Liver (tissue), 9 donors: ENCODE results near the gene CORO7. TPM values are rescaled to one million over a fixed set of nuclear protein-coding genes. Genes with fewer than 3 reads are reported as not detected.

Experiments used
- DNase-seq: peaks from one replicate; pipeline ENCODE4 v3.0.0-alpha.2; 2017; ENCODE audit warnings: low spot score
- H3K27ac ChIP-seq, 2 donors: one replicate each; pipeline ENCODE4 v1.7.0; 2013; ENCODE audit warnings: inconsistent platforms in 2 of 2, low read length in 2 of 2, control low read depth in 1 of 2, low read depth in 1 of 2, mild to moderate bottlenecking in 1 of 2
- H3K27me3 ChIP-seq, 4 donors: one replicate each; pipeline versions ENCODE4 v1.6.1 to v1.7.0; 2013; ENCODE audit warnings: low read length in 3 of 4, inconsistent platforms in 1 of 4, mild to moderate bottlenecking in 1 of 4, moderate library complexity in 1 of 4; ENCODE audit not compliant: control insufficient read depth in 4 of 4, insufficient read depth in 4 of 4
- H3K36me3 ChIP-seq, 4 donors: one replicate each; pipeline versions ENCODE4 v1.6.1 to v1.7.0; 2013; ENCODE audit warnings: low read length in 3 of 4, mild to moderate bottlenecking in 3 of 4, low read depth in 1 of 4, moderate library complexity in 1 of 4; ENCODE audit not compliant: control insufficient read depth in 4 of 4, insufficient read depth in 3 of 4
- H3K4me1 ChIP-seq, 4 donors: one replicate each; pipeline versions ENCODE4 v1.6.1 to v1.7.0; 2013; ENCODE audit warnings: low read length in 3 of 4, mild to moderate bottlenecking in 3 of 4, moderate library complexity in 1 of 4; ENCODE audit not compliant: control insufficient read depth in 4 of 4, insufficient read depth in 4 of 4
- H3K4me3 ChIP-seq, 3 donors: one replicate each; pipeline versions ENCODE4 v1.6.1 to v1.7.0; 2013; ENCODE audit warnings: low read length in 3 of 3, control low read depth in 1 of 3, low read depth in 1 of 3, mild to moderate bottlenecking in 1 of 3
- H3K9ac ChIP-seq, 2 donors: one replicate each; pipeline ENCODE4 v1.7.0; 2013; ENCODE audit warnings: low read length in 2 of 2, mild to moderate bottlenecking in 2 of 2, moderate library complexity in 2 of 2, control low read depth in 1 of 2, low read depth in 1 of 2
- H3K9me3 ChIP-seq, 4 donors: one replicate each; pipeline versions ENCODE4 v1.6.1 to v1.7.0; 2013; ENCODE audit warnings: low read length in 3 of 4; ENCODE audit not compliant: control insufficient read depth in 4 of 4
- EGR1 ChIP-seq, 2 donors: IDR thresholded peaks; 2 replicates each; pipeline ENCODE4 v1.6.1; 2016 to 2018; ENCODE audit warnings: antibody characterized with exemption in 2 of 2, low read depth in 2 of 2
- FOXA1 ChIP-seq: IDR thresholded peaks from 2 replicates; pipeline ENCODE4 v1.6.1; 2016; ENCODE audit warnings: antibody characterized with exemption
- FOXA2 ChIP-seq: IDR thresholded peaks from 2 replicates; pipeline ENCODE4 v1.6.1; 2016; ENCODE audit warnings: antibody characterized with exemption
- GABPA ChIP-seq, 2 donors: IDR thresholded peaks in 1 of 2; conservative IDR thresholded peaks in 1 of 2; 2 replicates each; pipeline ENCODE4 v1.6.1; 2016; ENCODE audit warnings: antibody characterized with exemption in 2 of 2, mild to moderate bottlenecking in 1 of 2, moderate library complexity in 1 of 2
- HNF4A ChIP-seq, 2 donors: conservative IDR thresholded peaks; 2 replicates each; pipeline ENCODE4 v1.6.1; 2016; ENCODE audit warnings: antibody characterized with exemption in 2 of 2, mild to moderate bottlenecking in 2 of 2
- HNF4G ChIP-seq: IDR thresholded peaks from 2 replicates; pipeline ENCODE4 v1.6.1; 2016; ENCODE audit warnings: antibody characterized with exemption
- JUND ChIP-seq, 2 donors: IDR thresholded peaks; 2 replicates each; pipeline ENCODE4 v1.6.1; 2016; ENCODE audit warnings: antibody characterized with exemption in 2 of 2
- NR2F2 ChIP-seq: IDR thresholded peaks from 2 replicates; pipeline ENCODE4 v1.6.1; 2016; ENCODE audit warnings: antibody characterized with exemption
- RAD21 ChIP-seq, 2 donors: IDR thresholded peaks; 2 replicates each; pipeline ENCODE4 v1.6.1; 2016; ENCODE audit warnings: antibody characterized with exemption in 2 of 2, mild to moderate bottlenecking in 2 of 2
- RXRA ChIP-seq, 2 donors: IDR thresholded peaks; 2 replicates each; pipeline ENCODE4 v1.6.1; 2017 to 2018; ENCODE audit warnings: antibody characterized with exemption in 2 of 2, mild to moderate bottlenecking in 1 of 2
- SP1 ChIP-seq: IDR thresholded peaks from 2 replicates; pipeline ENCODE4 v1.6.1; 2018; ENCODE audit warnings: antibody characterized with exemption, mild to moderate bottlenecking
- TAF1 ChIP-seq: conservative IDR thresholded peaks from 2 replicates; pipeline ENCODE4 v1.6.1; 2016; ENCODE audit warnings: antibody characterized with exemption, mild to moderate bottlenecking
- YY1 ChIP-seq: IDR thresholded peaks from 2 replicates; pipeline ENCODE4 v1.6.1; 2016; ENCODE audit warnings: antibody characterized with exemption, mild to moderate bottlenecking
- WGBS: extraction: QIAGEN DNeasy Blood & Tissue Kit; methylation state at CpG from one replicate; pipeline ENCODE4 v1.1.7; 2013; 5-methylcytosine and 5-hydroxymethylcytosine counted together
- polyA plus RNA-seq, 2 donors: library from polyadenylated mRNA; stranded (reverse) in 1 of 2; unstranded in 1 of 2; fragments of 200-250 nt in 1 of 2; fragments of >200 nt in 1 of 2; fragmentation: Nextera tagmentation in 1 of 2; extraction: Ambion mirVana in 1 of 2; gene quantifications; one replicate each; pipeline versions ENCODE4 v1.2.1 to v1.2.3, GENCODE V29; 2013 to 2015
- total RNA-seq, 2 donors: library from RNA; depleted of rRNA; stranded (reverse); fragments of >200 nt; gene quantifications; one replicate each; pipeline ENCODE4 v1.2.3, GENCODE V29; 2014
- TF ChIP-seq, protein P1 (sequence below): IDR thresholded peaks from 2 replicates; pipeline ENCODE4 v1.6.1; 2016; ENCODE audit warnings: antibody characterized with exemption
- TF ChIP-seq, protein P2 (sequence below): fragments of 150-350 bp; IDR thresholded peaks from 2 replicates; pipeline ENCODE4 v1.5.1; 2017; ENCODE audit warnings: improper control_type of control experiment, low read depth, low read length; ENCODE audit not compliant: missing input control
- TF ChIP-seq, protein P3 (sequence below): IDR thresholded peaks from 2 replicates; pipeline ENCODE4 v1.6.1; 2016; ENCODE audit warnings: antibody characterized with exemption, mild to moderate bottlenecking
- TF ChIP-seq, protein P4 (sequence below): IDR thresholded peaks from 2 replicates; pipeline ENCODE4 v1.6.1; 2016; ENCODE audit warnings: antibody characterized with exemption
- TF ChIP-seq, protein P5 (sequence below): IDR thresholded peaks from 2 replicates; pipeline ENCODE4 v1.6.1; 2016; ENCODE audit warnings: antibody characterized with exemption
- donor health status: healthy.
- donor health status: healthy.
- donor health status: healthy.
- donor health status: healthy.
- donor health status: healthy.

The CORO7 gene
- total and polyA plus RNA-seq, 4 donors = 7.3 to 21.5 (median 13.0) TPM

DNA sequence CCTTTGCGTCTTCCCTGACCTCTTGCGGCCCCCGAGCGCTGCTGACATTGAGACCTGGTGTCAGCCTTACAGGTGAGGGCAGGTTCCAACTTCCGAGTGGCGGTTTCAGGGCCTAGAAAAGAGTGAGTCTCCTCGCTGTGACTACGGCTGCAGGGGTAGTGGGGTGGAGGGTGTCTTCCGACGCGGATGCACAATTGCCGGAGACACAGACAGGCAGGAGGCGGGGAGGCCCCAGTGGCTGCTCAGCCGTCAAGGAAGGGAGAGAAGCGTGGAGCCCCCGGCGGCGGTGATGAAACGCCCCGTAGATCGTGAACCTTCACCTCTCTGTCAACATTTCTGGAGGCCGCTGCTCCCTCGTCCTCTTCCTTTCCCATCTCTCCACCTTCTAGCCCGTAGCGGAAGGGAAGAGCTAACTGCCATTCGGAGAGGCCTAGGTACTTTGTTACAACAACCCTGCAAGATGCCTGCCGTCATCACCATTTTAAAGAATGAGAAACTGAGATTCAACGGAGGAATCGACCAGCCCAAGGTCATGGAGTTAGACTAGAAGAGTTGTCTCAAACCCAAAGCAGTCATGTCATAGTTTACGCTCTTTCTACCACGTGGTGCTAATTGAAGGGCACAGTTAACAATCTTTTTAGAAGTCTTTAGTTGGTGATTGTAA is 9.8 kb upstream of the CORO7 start:
- Histone ChIP-seq H3K4me1 (peaks cover 2 to 22% (median 14%) of the 10 kb centered on the region in 4 donors), H3K36me3 (peaks cover 0 to 7% (median 0%) of the 10 kb centered on the region in 4 donors), H3K27me3 (no peaks in the 10 kb centered on the region), H3K27ac (peak overlapping the region; percentile 98 to 99), H3K9ac (peak overlapping the region; percentile 91 to 94), H3K4me3 (peak overlapping the region; percentile 70 to 100 (median 92)), H3K9me3 (no peaks in the 10 kb centered on the region)
- no peak for DNase-seq
- TF ChIP-seq RAD21 (IDR thresholded peaks at IDR 0.05) = no peak
- no peak for TF ChIP-seq FOXA1
- no peak for TF ChIP-seq HNF4G
- TF ChIP-seq SP1 = peak; percentile 31
- TF ChIP-seq, protein P1, sequence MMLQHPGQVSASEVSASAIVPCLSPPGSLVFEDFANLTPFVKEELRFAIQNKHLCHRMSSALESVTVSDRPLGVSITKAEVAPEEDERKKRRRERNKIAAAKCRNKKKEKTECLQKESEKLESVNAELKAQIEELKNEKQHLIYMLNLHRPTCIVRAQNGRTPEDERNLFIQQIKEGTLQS = peak; percentile 77
- TF ChIP-seq NR2F2 = peak; percentile 24
- TF ChIP-seq, protein P2, sequence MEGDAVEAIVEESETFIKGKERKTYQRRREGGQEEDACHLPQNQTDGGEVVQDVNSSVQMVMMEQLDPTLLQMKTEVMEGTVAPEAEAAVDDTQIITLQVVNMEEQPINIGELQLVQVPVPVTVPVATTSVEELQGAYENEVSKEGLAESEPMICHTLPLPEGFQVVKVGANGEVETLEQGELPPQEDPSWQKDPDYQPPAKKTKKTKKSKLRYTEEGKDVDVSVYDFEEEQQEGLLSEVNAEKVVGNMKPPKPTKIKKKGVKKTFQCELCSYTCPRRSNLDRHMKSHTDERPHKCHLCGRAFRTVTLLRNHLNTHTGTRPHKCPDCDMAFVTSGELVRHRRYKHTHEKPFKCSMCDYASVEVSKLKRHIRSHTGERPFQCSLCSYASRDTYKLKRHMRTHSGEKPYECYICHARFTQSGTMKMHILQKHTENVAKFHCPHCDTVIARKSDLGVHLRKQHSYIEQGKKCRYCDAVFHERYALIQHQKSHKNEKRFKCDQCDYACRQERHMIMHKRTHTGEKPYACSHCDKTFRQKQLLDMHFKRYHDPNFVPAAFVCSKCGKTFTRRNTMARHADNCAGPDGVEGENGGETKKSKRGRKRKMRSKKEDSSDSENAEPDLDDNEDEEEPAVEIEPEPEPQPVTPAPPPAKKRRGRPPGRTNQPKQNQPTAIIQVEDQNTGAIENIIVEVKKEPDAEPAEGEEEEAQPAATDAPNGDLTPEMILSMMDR = no peak
- TF ChIP-seq HNF4A (conservative IDR thresholded peaks at IDR 0.05) = peak in 1 of 2 donors; percentile 48
- TF ChIP-seq RXRA (IDR thresholded peaks at IDR 0.05) = peak; percentile 71 to 85
- 2% methylated on average over 31 of the region's 31 CpGs for WGBS

DNA sequence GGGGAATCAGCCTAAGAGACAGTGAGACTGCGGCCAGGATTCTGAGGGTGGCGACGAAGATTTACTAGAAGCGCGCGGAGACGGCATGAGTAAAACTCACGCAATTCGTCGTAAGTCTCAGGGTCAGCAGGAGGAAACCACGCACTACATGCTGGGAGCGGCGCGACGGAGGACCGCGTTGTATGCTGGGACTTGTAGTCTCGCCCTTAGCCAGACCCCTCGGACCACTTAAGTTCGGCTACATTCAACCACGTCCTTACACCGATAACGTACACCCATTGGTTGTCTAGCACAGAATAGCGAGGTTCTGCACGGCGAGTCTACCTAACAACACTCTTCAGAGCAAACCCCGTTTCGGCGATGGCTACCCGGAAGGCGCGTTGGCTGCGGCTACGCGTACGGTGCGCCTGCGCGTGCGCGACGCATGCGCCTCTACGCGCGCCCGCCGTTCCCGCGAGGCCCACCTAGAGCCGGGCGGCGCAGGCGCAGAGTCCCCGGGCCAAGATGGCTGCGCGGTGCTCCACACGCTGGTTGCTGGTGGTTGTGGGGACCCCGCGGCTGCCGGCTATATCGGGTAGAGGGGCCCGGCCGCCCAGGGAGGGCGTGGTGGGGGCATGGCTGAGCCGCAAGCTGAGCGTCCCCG is 9.1 kb upstream of the CORO7 start, which contains the start of gene DNAJA3:
Gene DNAJA3, plus strand, starts transcription at position 491 of the 643 bp plus-strand sequence. Its CDS starts 14 bp downstream, at position 505.
- peak; percentile 91 for DNase-seq
- Histone ChIP-seq H3K9ac (peak within 1 kb of the TSS; percentile 91 to 94), H3K27ac (peak within 1 kb of the TSS; percentile 98 to 99), H3K9me3 (no peaks in the 10 kb centered on the region), H3K36me3 (peaks cover 0 to 7% (median 0%) of the 10 kb centered on the region in 4 donors), H3K27me3 (no peaks in the 10 kb centered on the region), H3K4me3 (peak within 1 kb of the TSS; percentile 70 to 100 (median 92)), H3K4me1 (peaks cover 2 to 22% (median 14%) of the 10 kb centered on the region in 4 donors)
- TF ChIP-seq HNF4A (conservative IDR thresholded peaks at IDR 0.05) = peak in 1 of 2 donors; percentile 35
- peak; percentile 23 for TF ChIP-seq NR2F2
- peak in 1 of 2 donors; percentile 15 for TF ChIP-seq RXRA (IDR thresholded peaks at IDR 0.05)
- TF ChIP-seq FOXA1 = no peak
- no peak for TF ChIP-seq HNF4G
- TF ChIP-seq, protein P1 = no peak
- TF ChIP-seq, protein P3, sequence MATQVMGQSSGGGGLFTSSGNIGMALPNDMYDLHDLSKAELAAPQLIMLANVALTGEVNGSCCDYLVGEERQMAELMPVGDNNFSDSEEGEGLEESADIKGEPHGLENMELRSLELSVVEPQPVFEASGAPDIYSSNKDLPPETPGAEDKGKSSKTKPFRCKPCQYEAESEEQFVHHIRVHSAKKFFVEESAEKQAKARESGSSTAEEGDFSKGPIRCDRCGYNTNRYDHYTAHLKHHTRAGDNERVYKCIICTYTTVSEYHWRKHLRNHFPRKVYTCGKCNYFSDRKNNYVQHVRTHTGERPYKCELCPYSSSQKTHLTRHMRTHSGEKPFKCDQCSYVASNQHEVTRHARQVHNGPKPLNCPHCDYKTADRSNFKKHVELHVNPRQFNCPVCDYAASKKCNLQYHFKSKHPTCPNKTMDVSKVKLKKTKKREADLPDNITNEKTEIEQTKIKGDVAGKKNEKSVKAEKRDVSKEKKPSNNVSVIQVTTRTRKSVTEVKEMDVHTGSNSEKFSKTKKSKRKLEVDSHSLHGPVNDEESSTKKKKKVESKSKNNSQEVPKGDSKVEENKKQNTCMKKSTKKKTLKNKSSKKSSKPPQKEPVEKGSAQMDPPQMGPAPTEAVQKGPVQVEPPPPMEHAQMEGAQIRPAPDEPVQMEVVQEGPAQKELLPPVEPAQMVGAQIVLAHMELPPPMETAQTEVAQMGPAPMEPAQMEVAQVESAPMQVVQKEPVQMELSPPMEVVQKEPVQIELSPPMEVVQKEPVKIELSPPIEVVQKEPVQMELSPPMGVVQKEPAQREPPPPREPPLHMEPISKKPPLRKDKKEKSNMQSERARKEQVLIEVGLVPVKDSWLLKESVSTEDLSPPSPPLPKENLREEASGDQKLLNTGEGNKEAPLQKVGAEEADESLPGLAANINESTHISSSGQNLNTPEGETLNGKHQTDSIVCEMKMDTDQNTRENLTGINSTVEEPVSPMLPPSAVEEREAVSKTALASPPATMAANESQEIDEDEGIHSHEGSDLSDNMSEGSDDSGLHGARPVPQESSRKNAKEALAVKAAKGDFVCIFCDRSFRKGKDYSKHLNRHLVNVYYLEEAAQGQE = no peak
- no peak for TF ChIP-seq JUND (IDR thresholded peaks at IDR 0.05)
- TF ChIP-seq YY1 = peak; percentile 97
- no peak for TF ChIP-seq TAF1
- no peak for TF ChIP-seq FOXA2
- no peak for TF ChIP-seq EGR1 (IDR thresholded peaks at IDR 0.05; ENCODE audit: low read depth in 2 of 2)
- TF ChIP-seq SP1 = no peak
- no peak for TF ChIP-seq RAD21 (IDR thresholded peaks at IDR 0.05)
- TF ChIP-seq, protein P2 = no peak
- peak in 1 of 2 donors; percentile 76 for TF ChIP-seq GABPA (IDR thresholded peaks at IDR 0.05 in 1 of 2, conservative IDR thresholded peaks at IDR 0.05 in 1 of 2)
- TF ChIP-seq, protein P4, sequence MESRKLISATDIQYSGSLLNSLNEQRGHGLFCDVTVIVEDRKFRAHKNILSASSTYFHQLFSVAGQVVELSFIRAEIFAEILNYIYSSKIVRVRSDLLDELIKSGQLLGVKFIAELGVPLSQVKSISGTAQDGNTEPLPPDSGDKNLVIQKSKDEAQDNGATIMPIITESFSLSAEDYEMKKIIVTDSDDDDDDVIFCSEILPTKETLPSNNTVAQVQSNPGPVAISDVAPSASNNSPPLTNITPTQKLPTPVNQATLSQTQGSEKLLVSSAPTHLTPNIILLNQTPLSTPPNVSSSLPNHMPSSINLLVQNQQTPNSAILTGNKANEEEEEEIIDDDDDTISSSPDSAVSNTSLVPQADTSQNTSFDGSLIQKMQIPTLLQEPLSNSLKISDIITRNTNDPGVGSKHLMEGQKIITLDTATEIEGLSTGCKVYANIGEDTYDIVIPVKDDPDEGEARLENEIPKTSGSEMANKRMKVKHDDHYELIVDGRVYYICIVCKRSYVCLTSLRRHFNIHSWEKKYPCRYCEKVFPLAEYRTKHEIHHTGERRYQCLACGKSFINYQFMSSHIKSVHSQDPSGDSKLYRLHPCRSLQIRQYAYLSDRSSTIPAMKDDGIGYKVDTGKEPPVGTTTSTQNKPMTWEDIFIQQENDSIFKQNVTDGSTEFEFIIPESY = peak; percentile 96
- TF ChIP-seq, protein P5, sequence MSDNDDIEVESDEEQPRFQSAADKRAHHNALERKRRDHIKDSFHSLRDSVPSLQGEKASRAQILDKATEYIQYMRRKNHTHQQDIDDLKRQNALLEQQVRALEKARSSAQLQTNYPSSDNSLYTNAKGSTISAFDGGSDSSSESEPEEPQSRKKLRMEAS = peak; percentile 55
- under 1% methylated on average over 68 of the region's 68 CpGs for WGBS
